Cardiac muscle cell (in vitro differentiated cells and primary cell): Measurements from ENCODE around the gene ZNF672. TPM values are rescaled to one million over a fixed set of nuclear protein-coding genes. Genes with fewer than 3 reads are reported as not detected.

Experiments
- DNase-seq, 2 donors: peaks; one replicate each; pipeline versions ENCODE4 v3.0.0 to v3.0.0-alpha.2; 2010 to 2017; ENCODE audit warnings: low read depth in 1 of 2, low spot score in 1 of 2
- H3K27ac ChIP-seq: fragments of 200-600 bp; sonication (generic); 2 replicates; pipeline ENCODE4 v1.5.1; 2016
- H3K27me3 ChIP-seq: fragments of 200-600 bp; sonication (generic); 2 replicates; pipeline ENCODE4 v1.6.0; 2016; ENCODE audit warnings: control low read depth
- H3K36me3 ChIP-seq: fragments of 200-600 bp; sonication (generic); 2 replicates; pipeline ENCODE4 v1.5.1; 2016; ENCODE audit warnings: control low read depth
- H3K4me1 ChIP-seq: fragments of 200-600 bp; sonication (generic); 2 replicates; pipeline ENCODE4 v1.8.1; 2017; ENCODE audit warnings: low read depth, mild to moderate bottlenecking, mixed run types
- H3K4me3 ChIP-seq: fragments of 200-600 bp; sonication (generic); 2 replicates; pipeline ENCODE4 v1.5.1; 2016; ENCODE audit warnings: mild to moderate bottlenecking
- H3K9me3 ChIP-seq: fragments of 200-600 bp; sonication (generic); 2 replicates; pipeline ENCODE4 v1.5.1; 2017; ENCODE audit warnings: low read depth, mild to moderate bottlenecking, control low read depth
- CTCF ChIP-seq: IDR thresholded peaks from 2 replicates; pipeline ENCODE4 v1.5.1; 2012; ENCODE audit warnings: low read depth, mild to moderate bottlenecking, low read length
- polyA plus RNA-seq: library from polyadenylated mRNA; unstranded; fragments of >200 nt; fragmentation: Nextera tagmentation; extraction: Ambion mirVana; gene quantifications from 2 replicates; pipeline ENCODE4 v1.2.1, GENCODE V29; 2016
- total RNA-seq: library from RNA; depleted of rRNA; stranded (reverse); fragments of >200 nt; gene quantifications from 2 replicates; pipeline ENCODE4 v1.2.3, GENCODE V29; 2016

ZNF672 gene
- total and polyA plus RNA-seq, 2 experiments from 2014 or later: 59.2 to 66.3 TPM

GRCh38 chr1:248815407-248816034 lies 22.5 kb upstream of the ZNF672 start:
- Histone ChIP-seq H3K36me3 (peaks cover 28% of the 10 kb centered on the region), H3K4me3 (no peak overlapping the region), H3K27me3 (no peaks in the 10 kb centered on the region), H3K4me1 (no peaks in the 10 kb centered on the region), H3K9me3 (no peaks in the 10 kb centered on the region), H3K27ac (no peak overlapping the region)
- DNase-seq: no peak
- TF ChIP-seq CTCF: no peak

GRCh38 chr1:248816042-248816851 lies 21.8 kb upstream of the ZNF672 start:
- peaks cover 28% of the 10 kb centered on the region for H3K36me3 ChIP-seq
- no peak for TF ChIP-seq CTCF
- DNase-seq: no peak
- no peak overlapping the region for H3K27ac ChIP-seq
- H3K4me1 ChIP-seq: no peaks in the 10 kb centered on the region
- H3K27me3 ChIP-seq: no peaks in the 10 kb centered on the region
- H3K9me3 ChIP-seq: no peaks in the 10 kb centered on the region
- H3K4me3 ChIP-seq: no peak overlapping the region

- no peak overlapping the region for H3K4me3 ChIP-seq
- DNase-seq: peak in 1 of 2 donors; percentile 22
- H3K27ac ChIP-seq: no peak overlapping the region
- H3K27me3 ChIP-seq: no peaks in the 10 kb centered on the region
- peaks cover 28% of the 10 kb centered on the region for H3K36me3 ChIP-seq
- no peaks in the 10 kb centered on the region for H3K9me3 ChIP-seq
- no peak for TF ChIP-seq CTCF
- H3K4me1 ChIP-seq: no peaks in the 10 kb centered on the region
Measured at GRCh38 chr1:248817065-248817464, 21.0 kb upstream of the ZNF672 start.

GRCh38 chr1:248818505-248819374 lies 19.3 kb upstream of the ZNF672 start:
- Histone ChIP-seq H3K4me3 (no peak overlapping the region), H3K36me3 (peaks cover 26% of the 10 kb centered on the region), H3K9me3 (no peaks in the 10 kb centered on the region), H3K27ac (no peak overlapping the region), H3K4me1 (peaks cover under 1% of the 10 kb centered on the region), H3K27me3 (no peaks in the 10 kb centered on the region)
- no peak for DNase-seq
- TF ChIP-seq CTCF: no peak

GRCh38 chr1:248820041-248820585 lies 17.9 kb upstream of the ZNF672 start:
- Histone ChIP-seq H3K27me3 (no peaks in the 10 kb centered on the region), H3K9me3 (no peaks in the 10 kb centered on the region), H3K4me3 (no peak overlapping the region), H3K36me3 (peaks cover 14% of the 10 kb centered on the region), H3K4me1 (peaks cover 8% of the 10 kb centered on the region), H3K27ac (peak overlapping the region; percentile 6)
- no peak for DNase-seq
- no peak for TF ChIP-seq CTCF
